Measurements from ENCODE around the gene MVD. TPM values are rescaled to one million over a fixed set of nuclear protein-coding genes. Genes with fewer than 3 reads are reported as not detected.

The MVD gene
- total and polyA plus RNA-seq, 8 donors, result 7.1 to 302 (median 45.9) TPM

GRCh38 chr16:88697831-88698615 is 35.1 kb upstream of the MVD start:
- no peak for DNase-seq
- WGBS, 5 donors, result 83 to 88% (median 88%) methylated on average over 35 to 37 of the region's 37 CpGs
- no peak overlapping the region for H3K27ac ChIP-seq
- intact Hi-C loops (cut with DNase I; ENCODE audit: low total_unique reads), result no loop called here
- H3K4me3 ChIP-seq, result no peak overlapping the region
- H3K4me1 ChIP-seq, result peaks cover 4 to 40% (median 20%) of the 10 kb centered on the region in 4 donors
- no peaks in the 10 kb centered on the region for H3K9me3 ChIP-seq
- peaks cover 26 to 64% (median 55%) of the 10 kb centered on the region in 4 donors for H3K36me3 ChIP-seq
- no peaks in the 10 kb centered on the region for H3K27me3 ChIP-seq
- no peak for TF ChIP-seq EP300 (IDR thresholded peaks at IDR 0.05)
- TF ChIP-seq POLR2A (IDR thresholded peaks at IDR 0.05), result no peak
- peak in 2 of 7 experiments; percentile 13 to 21 for TF ChIP-seq CTCF (IDR thresholded peaks at IDR 0.05)

DNA sequence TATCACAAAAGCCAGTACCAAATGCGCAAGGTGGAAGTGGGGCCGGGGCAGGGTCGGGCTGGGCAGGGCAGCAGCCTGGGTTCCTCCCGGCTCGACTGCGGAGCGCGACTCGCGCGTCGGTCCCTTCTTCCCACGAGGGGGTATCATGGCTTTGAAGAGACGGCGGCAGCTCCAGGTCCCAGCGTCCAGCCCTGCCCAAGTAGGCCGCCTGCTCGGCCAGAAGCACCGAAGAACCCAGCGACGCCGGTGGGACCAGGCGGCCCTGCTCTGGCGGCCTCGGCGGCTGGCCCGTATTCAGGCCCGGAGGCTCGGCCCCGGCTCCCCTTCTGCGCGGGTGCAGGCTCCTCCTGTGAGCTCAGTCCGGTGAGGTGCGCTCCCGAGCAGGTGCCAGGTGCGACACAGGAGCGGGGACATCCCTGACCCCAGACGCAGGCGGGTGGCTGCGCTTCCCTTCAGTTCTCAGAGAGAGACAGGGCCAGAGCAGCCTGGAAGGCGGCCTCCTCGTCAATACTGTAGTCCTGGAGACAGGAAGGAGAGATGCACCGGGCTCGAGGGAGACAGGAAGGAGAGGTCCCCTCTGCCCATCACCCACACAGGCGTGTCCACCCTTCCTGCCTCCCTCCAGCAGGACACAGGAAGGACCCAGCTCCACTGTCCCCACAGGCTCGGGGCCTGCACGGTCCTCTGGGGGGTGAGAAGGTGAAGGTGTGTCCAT is 34.4 kb upstream of the MVD start:
- Histone ChIP-seq H3K4me3 (no peak overlapping the region), H3K27me3 (peaks cover 0 to 3% (median 0%) of the 10 kb centered on the region in 3 donors), H3K27ac (no peak overlapping the region), H3K9me3 (no peaks in the 10 kb centered on the region), H3K4me1 (peaks cover 4 to 36% (median 18%) of the 10 kb centered on the region in 4 donors), H3K36me3 (peaks cover 26 to 63% (median 52%) of the 10 kb centered on the region in 4 donors)
- intact Hi-C loops (cut with DNase I; ENCODE audit: low total_unique reads), result no loop called here
- DNase-seq, result no peak
- TF ChIP-seq POLR2AphosphoS5 (IDR thresholded peaks at IDR 0.05) (no peak), CTCF (IDR thresholded peaks at IDR 0.05) (no peak), POLR2A (IDR thresholded peaks at IDR 0.05) (no peak), EP300 (IDR thresholded peaks at IDR 0.05) (no peak)
- WGBS, 5 donors, result 87 to 93% (median 90%) methylated on average over 28 to 47 of the region's 47 CpGs

GRCh38 chr16:88696441-88696840 is 33.5 kb upstream of the MVD start:
- DNase-seq, result no peak
- WGBS, 5 donors, result 86 to 94% (median 91%) methylated on average over 12 to 14 of the region's 14 CpGs
- H3K36me3 ChIP-seq, result peaks cover 26 to 63% (median 51%) of the 10 kb centered on the region in 4 donors

More at GRCh38 chr16:88696441-88696840, 33.5 kb upstream of the MVD start:
- Histone ChIP-seq H3K4me1 (peaks cover 0 to 36% (median 16%) of the 10 kb centered on the region in 4 donors), H3K4me3 (no peak overlapping the region), H3K9me3 (no peaks in the 10 kb centered on the region), H3K27ac (no peak overlapping the region), H3K27me3 (peaks cover 0 to 12% (median 0%) of the 10 kb centered on the region in 3 donors)
- intact Hi-C loops (cut with DNase I; ENCODE audit: low total_unique reads), result no loop called here
- TF ChIP-seq POLR2AphosphoS5 (IDR thresholded peaks at IDR 0.05) (no peak), EP300 (IDR thresholded peaks at IDR 0.05) (no peak), CTCF (IDR thresholded peaks at IDR 0.05) (no peak), POLR2A (IDR thresholded peaks at IDR 0.05) (no peak)

Measured in stomach (tissue), 9 donors.